GM13977 (cell line): Measurements from ENCODE around the gene ABCA3.

Experiments used
- DNase-seq: peaks from one replicate; pipeline ENCODE4 v3.0.0; 2012; ENCODE audit warnings: low spot score
- in situ Hi-C: fragments of 300-500 bp; cut with MboI; formaldehyde crosslinking; loops from one replicate; pipeline ENCODE4 v1.12.0; 2022; ENCODE audit warnings: low sequenced_read_pairs, low pct_unique_long_range_greater_than_20kb, mixed read lengths, inconsistent platforms; ENCODE audit not compliant: unreplicated experiment
- TF ChIP-seq, protein P1 (sequence below): IDR thresholded peaks from 2 replicates; pipeline ENCODE4 v1.5.1; 2012; ENCODE audit warnings: mild to moderate bottlenecking, control low read depth; ENCODE audit not compliant: insufficient read depth; ENCODE audit errors: extremely low read depth, missing control alignments

The ABCA3 gene

GRCh38 chr16:2257726-2258125 lies 82.8 kb downstream of the ABCA3 start:
- TF ChIP-seq, protein P1, sequence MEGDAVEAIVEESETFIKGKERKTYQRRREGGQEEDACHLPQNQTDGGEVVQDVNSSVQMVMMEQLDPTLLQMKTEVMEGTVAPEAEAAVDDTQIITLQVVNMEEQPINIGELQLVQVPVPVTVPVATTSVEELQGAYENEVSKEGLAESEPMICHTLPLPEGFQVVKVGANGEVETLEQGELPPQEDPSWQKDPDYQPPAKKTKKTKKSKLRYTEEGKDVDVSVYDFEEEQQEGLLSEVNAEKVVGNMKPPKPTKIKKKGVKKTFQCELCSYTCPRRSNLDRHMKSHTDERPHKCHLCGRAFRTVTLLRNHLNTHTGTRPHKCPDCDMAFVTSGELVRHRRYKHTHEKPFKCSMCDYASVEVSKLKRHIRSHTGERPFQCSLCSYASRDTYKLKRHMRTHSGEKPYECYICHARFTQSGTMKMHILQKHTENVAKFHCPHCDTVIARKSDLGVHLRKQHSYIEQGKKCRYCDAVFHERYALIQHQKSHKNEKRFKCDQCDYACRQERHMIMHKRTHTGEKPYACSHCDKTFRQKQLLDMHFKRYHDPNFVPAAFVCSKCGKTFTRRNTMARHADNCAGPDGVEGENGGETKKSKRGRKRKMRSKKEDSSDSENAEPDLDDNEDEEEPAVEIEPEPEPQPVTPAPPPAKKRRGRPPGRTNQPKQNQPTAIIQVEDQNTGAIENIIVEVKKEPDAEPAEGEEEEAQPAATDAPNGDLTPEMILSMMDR, result no peak
- in situ Hi-C loops, result no loop called here
- DNase-seq, result no peak

- TF ChIP-seq, protein P1, result no peak
- no peak for DNase-seq
- in situ Hi-C loops, result no loop called here
These were observed 83.9 kb downstream of the ABCA3 start for GRCh38 chr16:2256531-2257140.

DNA sequence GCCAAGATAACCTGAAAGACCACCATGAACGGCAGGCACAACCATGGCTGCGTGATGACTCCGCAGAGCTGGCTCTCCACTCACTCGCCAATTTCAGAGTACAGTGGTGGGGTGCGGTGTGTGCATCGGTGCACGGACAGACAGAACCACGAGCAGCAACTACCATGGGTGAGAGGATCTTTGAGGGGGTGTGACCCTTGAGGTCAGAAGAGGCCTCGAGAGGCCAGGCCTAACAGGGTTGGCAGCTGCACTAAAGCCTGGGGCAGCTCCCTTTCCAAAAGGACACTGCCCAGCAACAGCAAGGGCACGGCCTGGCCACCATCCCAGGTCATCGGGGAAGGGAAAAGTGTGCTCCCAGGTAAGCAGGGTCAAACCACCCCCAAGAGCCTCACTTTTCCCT lies 87.2 kb downstream of the ABCA3 start:
- DNase-seq, result no peak
- in situ Hi-C loops, result no loop called here
- TF ChIP-seq, protein P1, result no peak

- in situ Hi-C loops, result no loop called here
- TF ChIP-seq, protein P1, result no peak
- DNase-seq, result no peak
These were observed 87.8 kb downstream of the ABCA3 start for GRCh38 chr16:2252806-2253148.

DNA sequence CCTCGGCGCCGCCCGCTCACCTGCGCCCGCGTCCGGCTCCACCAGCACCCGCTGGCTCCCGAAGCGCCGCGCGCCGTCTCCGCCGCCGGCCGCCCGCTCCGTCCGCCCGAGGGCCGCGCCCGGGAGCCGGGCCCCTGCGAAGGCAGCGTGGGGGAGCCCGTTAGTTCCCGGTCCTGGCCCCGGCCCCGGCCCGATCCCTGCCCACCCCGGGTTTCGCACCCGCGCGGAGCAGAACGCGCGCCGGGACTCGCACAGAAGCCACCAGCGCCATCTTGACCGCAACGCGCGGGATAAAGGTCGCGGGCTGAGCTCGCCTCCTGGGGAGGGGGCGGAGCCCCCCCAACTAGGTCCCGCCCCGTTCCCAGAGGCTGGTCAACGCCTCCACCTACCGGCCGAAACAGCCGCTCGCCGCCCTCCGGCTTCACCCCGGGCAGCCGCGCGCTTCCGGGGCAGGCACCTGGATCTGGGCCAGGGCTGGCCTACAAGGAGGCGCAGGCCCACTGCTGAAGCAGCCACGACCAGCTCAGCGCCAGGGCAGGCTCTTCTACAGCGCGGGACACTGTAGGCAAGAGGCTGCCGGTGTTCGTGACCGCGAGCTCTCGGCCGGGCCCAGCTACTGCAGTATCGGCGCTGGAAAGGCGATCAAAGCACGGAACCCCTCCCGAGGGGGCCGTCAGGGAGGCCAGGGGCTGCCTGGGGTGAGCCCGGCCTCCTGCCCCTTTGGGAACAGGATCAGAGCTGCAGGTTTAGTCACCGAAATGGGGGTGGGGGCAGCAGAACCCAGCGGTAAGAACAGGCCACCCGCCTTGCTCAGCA lies 89.0 kb downstream of the ABCA3 start, which contains the start of gene ECI1:
ECI1 (minus strand) TSS at position 292 of the 816 bp plus-strand sequence; CDS start at position 271, 21 bp downstream.
- peak; percentile 100 for DNase-seq
- in situ Hi-C loops, result no loop called here
- TF ChIP-seq, protein P1, result peak; percentile 68

GRCh38 chr16:2250652-2251295 lies 89.8 kb downstream of the ABCA3 start:
- in situ Hi-C loops, result no loop called here
- DNase-seq, result no peak
- TF ChIP-seq, protein P1, result no peak
